NCI-H345 treated with DMSO at 0.1 percent for 48 hours (cell line): ENCODE data around the gene IFITM1.
"Not testable (repeated sequence)": the region's sequence is repeated elsewhere in the genome, so short reads cannot be mapped to it uniquely, and the experiment has no call there.

Experiments used
- DNase-seq: peaks from one replicate; lab custom pipeline; 2025; ENCODE audit not compliant: unreplicated experiment; lab: John Stamatoyannopoulos, UW

The IFITM1 gene

DNA sequence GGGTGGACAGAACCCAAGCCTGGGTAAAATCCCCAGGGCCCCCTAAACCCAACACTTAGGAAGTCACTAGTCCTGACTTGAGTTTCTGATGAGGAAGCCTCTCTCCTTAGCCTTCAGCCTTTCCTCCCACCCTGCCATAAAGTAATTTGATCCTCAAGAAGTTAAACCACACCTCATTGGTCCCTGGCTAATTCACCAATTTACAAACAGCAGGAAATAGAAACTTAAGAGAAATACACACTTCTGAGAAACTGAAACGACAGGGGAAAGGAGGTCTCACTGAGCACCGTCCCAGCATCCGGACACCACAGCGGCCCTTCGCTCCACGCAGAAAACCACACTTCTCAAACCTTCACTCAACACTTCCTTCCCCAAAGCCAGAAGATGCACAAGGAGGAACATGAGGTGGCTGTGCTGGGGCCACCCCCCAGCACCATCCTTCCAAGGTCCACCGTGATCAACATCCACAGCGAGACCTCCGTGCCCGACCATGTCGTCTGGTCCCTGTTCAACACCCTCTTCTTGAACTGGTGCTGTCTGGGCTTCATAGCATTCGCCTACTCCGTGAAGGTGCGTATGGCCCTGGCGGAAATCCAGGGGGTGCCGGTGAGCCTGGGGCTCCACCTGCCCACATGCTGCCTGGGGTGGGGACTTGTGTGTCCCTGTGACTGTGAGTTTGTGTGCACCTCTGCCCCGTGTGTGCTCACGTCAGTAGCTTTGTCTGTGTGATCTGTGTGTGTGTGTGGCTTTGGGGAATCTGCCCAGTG is at the start of gene IFITM1:
TSS of gene IFITM1 (plus strand) at position 254 of the 767 bp plus-strand sequence. CDS start at position 385, 131 bp downstream.
- no peak for DNase-seq

GRCh38 chr11:266676-267439 is 47.0 kb upstream of the IFITM1 start:
- DNase-seq, result no peak

DNA sequence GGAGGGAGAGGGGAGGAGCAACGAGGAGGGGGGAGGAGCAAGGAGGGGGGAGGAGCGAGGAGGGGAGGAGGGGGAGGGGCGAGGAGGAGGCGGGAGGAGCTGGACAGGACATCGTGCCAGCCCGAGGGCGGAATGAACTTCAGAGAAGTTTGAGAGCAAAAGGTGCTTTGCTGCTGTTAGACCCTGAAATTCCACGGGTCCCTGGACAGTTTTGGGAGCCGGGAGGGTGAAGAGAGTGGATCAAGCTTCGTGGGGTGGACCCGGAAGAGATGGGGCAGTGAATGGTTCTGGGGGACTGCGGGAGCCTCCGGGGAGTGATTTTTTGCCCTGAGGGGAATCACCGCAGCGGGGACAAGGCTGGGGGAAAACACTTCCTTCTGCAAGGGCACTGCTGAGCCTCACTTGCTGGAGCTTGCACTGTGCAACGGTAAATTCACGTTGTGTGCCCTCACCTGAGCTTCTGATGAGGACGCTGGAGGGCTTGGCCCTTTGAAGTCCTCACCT is 46.3 kb upstream of the IFITM1 start:
- no peak for DNase-seq

DNA sequence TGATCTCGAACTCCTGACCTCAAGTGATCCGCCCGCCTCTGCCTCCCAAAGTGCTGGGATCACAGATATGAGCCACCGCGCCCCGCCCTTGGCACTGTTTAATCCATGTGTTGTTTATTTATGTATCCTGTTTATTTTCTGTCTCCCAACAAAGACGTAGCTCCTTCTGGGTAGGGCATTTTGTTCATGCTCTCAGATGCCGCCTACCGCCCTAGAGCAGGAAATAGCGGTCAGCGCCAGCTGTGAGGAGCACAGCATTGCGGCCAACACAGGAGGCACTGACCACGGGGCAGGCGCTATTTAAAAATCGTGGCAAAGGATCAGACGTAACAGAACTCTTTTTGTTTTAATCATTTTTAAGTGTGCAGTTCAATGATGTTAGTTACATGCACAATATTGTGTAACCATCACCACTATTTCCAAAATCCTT is 45.1 kb upstream of the IFITM1 start:
- DNase-seq, result not testable (repeated sequence)

DNA sequence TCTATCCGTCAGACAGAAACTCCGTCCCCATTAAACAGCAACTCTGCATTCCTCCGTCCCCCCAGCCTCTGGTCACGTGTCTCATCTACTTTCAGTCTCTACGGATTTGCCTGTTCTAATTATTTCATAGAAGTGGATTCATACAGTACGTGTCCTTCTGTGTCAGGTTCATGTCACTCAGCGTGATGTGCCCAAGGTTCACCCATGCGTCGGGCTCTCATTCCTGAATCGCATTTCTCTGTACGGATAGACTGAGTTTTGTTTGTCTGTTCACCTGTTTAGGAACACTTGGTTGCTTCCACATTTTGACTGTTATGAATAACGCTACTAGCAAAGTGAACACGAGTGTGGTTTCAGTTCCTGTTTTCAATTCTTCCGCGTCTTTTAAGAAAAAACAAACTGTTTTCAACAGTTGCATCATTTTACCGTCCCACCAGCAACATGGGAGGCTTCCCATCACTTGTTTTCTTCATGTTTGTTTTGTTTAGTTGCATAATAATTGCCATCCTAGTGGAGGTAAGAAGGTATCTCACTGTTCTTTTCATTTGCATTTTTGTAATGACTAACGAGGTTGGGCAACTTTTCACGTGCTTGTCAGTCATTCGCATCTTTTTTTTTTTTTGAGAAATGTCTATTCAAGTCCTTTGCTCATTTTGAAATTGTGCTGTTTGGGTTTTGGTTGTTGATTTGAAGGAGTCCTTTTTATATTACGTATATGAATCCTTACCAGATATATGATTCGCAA is 44.5 kb upstream of the IFITM1 start:
- no peak for DNase-seq

DNA sequence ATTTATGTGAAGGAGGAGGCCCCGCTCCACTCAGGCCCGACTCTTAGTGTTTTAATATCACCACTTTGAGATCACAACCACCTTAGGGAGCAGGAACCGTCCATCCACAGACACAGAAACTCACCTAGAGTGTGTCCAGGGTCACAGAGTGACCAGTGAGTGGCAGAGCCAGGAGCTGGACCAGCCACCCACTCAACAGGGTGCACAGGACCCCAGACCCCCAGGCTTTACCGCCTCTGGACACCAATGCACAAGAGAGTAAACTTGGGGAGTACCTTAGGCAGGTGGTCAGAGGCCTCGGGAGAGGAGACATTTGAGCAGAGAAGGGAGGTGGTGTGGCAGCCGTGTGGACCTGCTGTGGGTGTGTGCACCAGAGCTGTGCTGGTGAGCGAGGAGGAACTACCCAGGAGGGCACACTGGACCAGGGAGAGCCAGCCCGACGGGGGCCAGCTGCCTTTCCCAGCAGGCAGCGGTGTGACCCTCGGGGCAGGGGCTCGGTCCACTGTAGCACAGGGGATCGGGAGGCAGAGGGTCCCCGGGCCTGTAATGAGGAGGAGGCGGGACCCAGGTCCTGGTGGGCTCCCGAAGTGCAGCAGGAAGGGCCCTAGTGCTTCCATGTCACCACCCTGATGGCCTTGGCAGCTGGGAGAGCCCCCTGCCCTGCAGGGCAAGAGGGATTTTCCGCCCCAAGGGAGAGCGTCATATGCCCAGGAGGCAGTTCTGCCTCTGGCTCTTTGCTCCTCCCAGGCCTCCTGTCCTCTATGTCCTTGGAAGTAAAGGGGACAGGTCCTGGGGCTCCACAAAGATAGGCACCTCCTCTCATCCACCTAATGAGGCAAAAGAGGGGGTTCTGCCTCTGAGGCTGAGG is 43.2 kb upstream of the IFITM1 start:
- no peak for DNase-seq

DNA sequence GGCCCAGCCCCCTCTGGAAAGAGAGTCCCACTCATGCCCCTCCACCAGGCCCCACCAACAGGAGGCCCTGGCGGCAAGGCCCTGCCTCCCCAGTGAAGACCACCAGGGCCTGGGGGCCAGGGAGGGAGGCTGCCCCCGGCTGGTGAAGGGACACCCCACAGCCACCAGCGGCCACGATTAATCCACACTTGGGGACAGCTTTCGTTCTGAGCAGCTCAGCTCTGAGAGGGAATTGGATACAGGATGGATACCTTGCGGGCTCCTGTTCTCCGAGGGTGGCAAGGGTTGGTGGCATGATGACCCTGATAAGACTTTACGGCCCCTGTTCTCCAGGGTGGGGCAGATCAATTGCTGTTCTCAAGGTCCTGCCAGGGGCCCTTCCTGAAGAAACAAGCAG is 42.5 kb upstream of the IFITM1 start:
- no peak for DNase-seq

DNA sequence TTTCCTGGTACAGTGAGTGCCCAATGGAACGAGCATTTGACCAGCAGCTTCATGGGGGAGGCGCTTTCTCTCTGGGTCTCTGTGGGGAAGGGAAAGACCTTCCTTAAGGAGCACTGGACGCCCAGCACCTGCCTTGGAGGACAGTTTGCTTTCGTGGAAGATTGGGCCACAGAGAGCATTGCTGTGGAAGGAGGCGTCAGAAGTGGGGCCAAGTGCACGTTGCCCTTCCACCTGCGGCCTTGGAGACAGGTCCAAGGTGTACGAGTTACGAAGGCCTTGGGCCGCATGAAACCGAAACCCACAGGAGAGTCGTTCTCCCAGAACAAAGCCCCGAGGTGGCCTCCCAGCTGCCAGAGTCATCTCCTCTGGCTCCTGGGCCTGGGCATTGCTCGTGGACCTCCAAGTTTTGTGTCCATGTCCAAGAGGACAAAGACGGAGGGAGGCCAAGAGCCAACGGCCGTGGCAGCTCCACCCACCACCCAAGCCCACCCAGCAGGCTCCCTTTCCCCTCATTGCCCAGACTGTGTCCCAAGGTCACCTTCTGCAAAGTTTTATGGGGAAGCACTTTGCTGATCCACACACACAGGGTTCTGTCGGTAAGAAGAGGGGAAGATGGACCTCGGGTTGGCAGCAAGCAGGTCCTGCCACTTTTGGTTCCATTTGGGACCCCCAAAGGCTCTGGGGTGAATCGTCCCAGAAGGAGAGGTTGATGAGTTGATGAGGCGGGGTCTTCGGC is 41.5 kb upstream of the IFITM1 start:
- DNase-seq, result no peak

DNA sequence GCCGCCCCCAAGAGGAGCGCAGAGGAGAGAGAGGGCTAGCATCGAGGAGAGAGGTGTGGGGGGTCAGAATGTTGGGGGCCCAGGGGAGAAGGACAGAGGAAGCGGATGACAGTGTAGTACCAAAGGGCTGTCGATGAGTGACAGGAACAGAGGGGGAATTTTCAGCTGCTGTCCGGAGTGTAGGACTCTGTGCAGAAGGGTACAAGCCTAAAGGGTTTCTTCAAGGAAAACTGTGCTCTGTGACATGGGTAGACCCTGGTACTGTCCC is 41.0 kb upstream of the IFITM1 start:
- DNase-seq, result no peak

DNA sequence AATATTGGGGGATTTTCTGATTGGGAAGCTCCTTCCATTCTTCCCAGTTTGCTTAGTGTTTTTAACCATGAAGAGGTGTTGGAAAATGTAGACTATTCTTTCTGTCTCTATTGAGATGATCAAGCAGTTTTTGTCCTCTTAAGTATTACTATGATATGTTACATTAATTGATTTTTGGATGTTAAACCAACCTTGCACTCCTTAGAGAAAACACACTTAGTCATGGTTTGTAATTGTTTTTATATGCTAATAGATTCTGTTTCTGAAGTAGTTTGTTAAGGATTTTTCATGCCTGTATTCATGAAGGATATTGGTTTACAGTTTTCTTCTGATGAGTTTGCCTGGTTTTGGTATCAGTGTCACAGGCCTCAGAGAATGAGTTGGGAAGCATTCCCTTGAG is 37.6 kb upstream of the IFITM1 start:
- DNase-seq, result no peak

DNA sequence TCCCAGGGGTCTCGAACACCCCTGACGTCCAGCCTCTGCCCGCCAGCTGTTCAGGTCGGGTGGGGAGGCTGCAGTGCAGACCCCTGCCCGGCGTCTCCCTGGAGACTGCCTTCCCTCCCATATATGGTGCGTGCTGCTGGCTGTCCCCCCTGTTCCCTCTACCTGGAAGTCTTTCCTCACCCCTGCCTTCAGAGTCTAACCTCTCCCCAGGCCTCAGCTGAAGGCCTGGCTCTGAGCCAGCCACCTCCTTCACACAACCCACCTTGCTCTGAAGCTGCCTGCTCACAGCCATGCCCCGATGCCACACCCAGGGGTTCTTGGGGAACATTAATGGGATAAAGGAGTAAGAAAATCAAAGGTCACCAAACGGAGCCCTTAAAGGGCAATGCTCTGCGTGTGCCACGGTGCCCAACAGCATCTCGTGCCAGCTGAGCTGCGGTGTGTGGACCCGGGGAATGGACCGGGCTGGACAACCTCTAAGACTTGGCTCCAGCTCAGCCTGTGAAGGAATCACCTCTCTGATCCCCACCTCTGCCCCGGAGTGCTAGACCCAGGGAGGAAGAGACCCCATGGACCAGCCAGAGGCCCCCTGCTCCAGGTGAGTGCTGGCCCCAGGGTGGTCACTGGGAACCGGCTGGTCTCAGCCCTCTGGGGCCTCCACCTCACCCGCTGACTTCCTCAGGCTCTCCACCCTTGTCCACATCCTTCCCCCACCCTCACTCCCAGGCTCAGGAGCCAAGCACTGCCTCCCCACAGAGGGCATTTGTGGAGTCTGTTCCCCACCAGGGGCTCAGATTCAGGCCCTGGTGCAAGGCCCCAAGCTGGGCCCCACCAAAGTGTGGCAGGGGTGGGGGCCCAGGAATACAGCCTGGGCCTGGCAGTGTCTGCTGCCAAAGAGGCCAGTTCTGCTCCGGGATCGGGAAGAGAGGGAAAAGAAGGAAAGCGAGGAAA is 35.6 kb upstream of the IFITM1 start, which contains the start of gene NLRP6:
TSS of gene NLRP6 (plus strand) at position 407 of the 951 bp plus-strand sequence. CDS start at position 570, 163 bp downstream.
- no peak for DNase-seq

- DNase-seq, result no peak
Observed at GRCh38 chr11:279040-279965, 34.5 kb upstream of the IFITM1 start.

DNA sequence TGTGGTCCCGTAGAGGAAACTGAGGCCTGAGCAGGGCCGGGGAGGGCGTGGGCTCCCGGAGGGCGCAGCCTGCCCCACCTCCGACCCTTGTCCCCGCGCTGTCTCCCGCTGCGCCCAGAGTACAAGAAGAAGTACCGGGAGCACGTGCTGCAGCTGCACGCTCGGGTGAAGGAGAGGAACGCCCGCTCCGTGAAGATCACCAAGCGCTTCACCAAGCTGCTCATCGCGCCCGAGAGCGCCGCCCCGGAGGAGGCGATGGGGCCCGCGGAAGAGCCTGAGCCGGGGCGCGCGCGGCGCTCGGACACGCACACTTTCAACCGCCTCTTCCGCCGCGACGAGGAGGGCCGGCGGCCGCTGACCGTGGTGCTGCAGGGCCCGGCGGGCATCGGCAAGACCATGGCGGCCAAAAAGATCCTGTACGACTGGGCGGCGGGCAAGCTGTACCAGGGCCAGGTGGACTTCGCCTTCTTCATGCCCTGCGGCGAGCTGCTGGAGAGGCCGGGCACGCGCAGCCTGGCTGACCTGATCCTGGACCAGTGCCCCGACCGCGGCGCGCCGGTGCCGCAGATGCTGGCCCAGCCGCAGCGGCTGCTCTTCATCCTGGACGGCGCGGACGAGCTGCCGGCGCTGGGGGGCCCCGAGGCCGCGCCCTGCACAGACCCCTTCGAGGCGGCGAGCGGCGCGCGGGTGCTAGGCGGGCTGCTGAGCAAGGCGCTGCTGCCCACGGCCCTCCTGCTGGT is 33.7 kb upstream of the IFITM1 start:
- no peak for DNase-seq

DNA sequence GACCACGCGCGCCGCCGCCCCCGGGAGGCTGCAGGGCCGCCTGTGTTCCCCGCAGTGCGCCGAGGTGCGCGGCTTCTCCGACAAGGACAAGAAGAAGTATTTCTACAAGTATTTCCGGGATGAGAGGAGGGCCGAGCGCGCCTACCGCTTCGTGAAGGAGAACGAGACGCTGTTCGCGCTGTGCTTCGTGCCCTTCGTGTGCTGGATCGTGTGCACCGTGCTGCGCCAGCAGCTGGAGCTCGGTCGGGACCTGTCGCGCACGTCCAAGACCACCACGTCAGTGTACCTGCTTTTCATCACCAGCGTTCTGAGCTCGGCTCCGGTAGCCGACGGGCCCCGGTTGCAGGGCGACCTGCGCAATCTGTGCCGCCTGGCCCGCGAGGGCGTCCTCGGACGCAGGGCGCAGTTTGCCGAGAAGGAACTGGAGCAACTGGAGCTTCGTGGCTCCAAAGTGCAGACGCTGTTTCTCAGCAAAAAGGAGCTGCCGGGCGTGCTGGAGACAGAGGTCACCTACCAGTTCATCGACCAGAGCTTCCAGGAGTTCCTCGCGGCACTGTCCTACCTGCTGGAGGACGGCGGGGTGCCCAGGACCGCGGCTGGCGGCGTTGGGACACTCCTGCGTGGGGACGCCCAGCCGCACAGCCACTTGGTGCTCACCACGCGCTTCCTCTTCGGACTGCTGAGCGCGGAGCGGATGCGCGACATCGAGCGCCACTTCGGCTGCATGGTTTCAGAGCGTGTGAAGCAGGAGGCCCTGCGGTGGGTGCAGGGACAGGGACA is 32.9 kb upstream of the IFITM1 start:
- no peak for DNase-seq

DNA sequence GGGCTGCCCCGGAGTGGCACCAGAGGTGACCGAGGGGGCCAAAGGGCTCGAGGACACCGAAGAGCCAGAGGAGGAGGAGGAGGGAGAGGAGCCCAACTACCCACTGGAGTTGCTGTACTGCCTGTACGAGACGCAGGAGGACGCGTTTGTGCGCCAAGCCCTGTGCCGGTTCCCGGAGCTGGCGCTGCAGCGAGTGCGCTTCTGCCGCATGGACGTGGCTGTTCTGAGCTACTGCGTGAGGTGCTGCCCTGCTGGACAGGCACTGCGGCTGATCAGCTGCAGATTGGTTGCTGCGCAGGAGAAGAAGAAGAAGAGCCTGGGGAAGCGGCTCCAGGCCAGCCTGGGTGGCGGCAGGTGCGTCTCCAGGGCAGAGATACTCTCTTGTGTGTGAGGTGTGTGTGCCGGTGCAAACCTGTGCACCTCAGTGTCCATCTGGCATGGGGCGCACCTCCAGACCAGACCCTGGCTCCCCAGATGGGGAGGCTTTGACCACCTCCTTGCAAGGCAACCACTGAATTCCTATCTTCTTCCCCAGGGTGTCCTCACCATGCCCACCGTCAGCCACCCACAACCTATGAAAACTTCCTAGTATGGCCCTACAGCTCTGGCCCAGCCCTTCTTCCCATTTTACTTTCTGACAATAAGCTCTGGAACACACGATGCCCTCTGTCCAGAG is 32.2 kb upstream of the IFITM1 start:
- no peak for DNase-seq

GRCh38 chr11:282171-282570 is 31.7 kb upstream of the IFITM1 start:
- DNase-seq, result no peak
